WTC11 (cell line): ENCODE data around the gene SEMA3F.

Source experiments
- CTCF ChIP-seq: fragments of 200-600 bp; IDR thresholded peaks from 2 replicates; pipeline ENCODE4 v1.8.0; 2022; ENCODE audit warnings: antibody characterized with exemption
- ESRRA ChIP-seq: sonication (generic); formaldehyde crosslinking; IDR thresholded peaks from 2 replicates; pipeline ENCODE4 v1.8.1; 2022; ENCODE audit warnings: mild to moderate bottlenecking, missing genetic modification reagents, borderline replicate concordance
- PREB ChIP-seq: sonication (generic); formaldehyde crosslinking; IDR thresholded peaks from 2 replicates; pipeline ENCODE4 v1.8.1; 2022; ENCODE audit warnings: mild to moderate bottlenecking, missing genetic modification reagents, moderate library complexity, borderline replicate concordance
- ZNF416 ChIP-seq: fragments of 250-450 bp; sonication (Bioruptor Pico); IDR thresholded peaks from 2 replicates; pipeline ENCODE4 v1.9.0; 2021; ENCODE audit warnings: mild to moderate bottlenecking, inconsistent platforms

GRCh38 chr3:50119786-50120185 is 35.3 kb upstream of the SEMA3F start:
- TF ChIP-seq CTCF (no peak), PREB (no peak), ZNF416 (CRISPR knock-in tag) (no peak), ESRRA (no peak)
